ENCODE results near the gene MARVELD1.

DNA sequence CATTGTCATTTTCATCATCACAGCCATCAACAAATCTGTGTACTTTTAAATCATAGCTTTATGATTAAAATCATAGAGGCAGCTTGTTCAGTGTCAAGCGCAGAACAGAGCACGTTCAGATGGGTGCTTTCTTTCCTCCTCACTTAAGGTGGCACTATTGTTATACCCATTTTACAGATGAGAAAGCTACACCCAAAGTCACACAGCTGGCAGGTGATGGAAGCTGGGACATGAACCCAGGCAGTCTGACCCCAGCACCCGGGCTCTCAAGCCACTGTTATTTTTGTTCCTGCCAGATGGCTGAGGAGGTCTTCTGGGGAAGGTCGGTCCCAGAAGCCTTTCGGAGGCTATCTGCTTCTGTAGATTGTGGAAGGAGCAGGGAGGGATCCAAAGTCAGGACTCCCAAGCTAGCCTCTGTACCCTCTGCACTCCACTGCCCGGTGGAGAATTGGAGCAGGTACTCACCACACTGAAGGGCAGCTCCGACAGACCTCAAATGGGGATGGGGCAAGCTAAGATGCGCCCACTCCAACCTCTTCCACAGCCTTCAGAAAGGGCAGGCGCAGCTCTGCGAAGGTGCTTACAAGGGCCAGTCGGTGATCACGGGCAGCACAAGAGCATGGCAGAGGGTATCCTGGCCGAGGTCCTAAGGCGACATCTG, 27.1 kb upstream of the MARVELD1 start:
- TF ChIP-seq, protein P1, sequence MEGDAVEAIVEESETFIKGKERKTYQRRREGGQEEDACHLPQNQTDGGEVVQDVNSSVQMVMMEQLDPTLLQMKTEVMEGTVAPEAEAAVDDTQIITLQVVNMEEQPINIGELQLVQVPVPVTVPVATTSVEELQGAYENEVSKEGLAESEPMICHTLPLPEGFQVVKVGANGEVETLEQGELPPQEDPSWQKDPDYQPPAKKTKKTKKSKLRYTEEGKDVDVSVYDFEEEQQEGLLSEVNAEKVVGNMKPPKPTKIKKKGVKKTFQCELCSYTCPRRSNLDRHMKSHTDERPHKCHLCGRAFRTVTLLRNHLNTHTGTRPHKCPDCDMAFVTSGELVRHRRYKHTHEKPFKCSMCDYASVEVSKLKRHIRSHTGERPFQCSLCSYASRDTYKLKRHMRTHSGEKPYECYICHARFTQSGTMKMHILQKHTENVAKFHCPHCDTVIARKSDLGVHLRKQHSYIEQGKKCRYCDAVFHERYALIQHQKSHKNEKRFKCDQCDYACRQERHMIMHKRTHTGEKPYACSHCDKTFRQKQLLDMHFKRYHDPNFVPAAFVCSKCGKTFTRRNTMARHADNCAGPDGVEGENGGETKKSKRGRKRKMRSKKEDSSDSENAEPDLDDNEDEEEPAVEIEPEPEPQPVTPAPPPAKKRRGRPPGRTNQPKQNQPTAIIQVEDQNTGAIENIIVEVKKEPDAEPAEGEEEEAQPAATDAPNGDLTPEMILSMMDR (conservative IDR thresholded peaks at IDR 0.05; ENCODE audit: low read depth, low read length), result no peak
- TF ChIP-seq EZH2 (IDR thresholded peaks at IDR 0.05; ENCODE audit: borderline replicate concordance, low read depth, low read length, poor library complexity, severe bottlenecking), result no peak

Measured in A673 (cell line).